GM23338 (cell line): ENCODE data around the gene NKD1.

ENCODE experiments used
- CREB1 ChIP-seq: fragments of 250-450 bp; sonication (Bioruptor Pico); IDR thresholded peaks from 2 replicates; pipeline ENCODE4 v1.5.0; 2020; ENCODE audit warnings: low read depth, mild to moderate bottlenecking, moderate library complexity
- CTCF ChIP-seq, 2 experiments: fragments of 200-600 bp in 1 of 2; sonication (generic) in 1 of 2; conservative IDR thresholded peaks; 2 replicates each; pipeline versions ENCODE4 v1.5.1 to v1.6.1; 2016 to 2017; ENCODE audit warnings: antibody characterized with exemption in 2 of 2, low read depth in 2 of 2, mild to moderate bottlenecking in 2 of 2, moderate library complexity in 1 of 2
- ETS1 ChIP-seq: IDR thresholded peaks from 2 replicates; pipeline ENCODE4 v1.6.1; 2016; ENCODE audit warnings: antibody characterized with exemption
- EZH2 ChIP-seq: fragments of 200-600 bp; sonication (generic); IDR thresholded peaks from one replicate; pipeline ENCODE4 v1.8.0; 2017; ENCODE audit warnings: antibody characterized with exemption, mild to moderate bottlenecking, low read depth; ENCODE audit not compliant: unreplicated experiment
- EZH2phosphoT487 ChIP-seq: fragments of 200-600 bp; sonication (generic); IDR thresholded peaks from one replicate; pipeline ENCODE4 v1.8.1; 2018; ENCODE audit warnings: antibody characterized with exemption; ENCODE audit not compliant: unreplicated experiment
- JUNB ChIP-seq: IDR thresholded peaks from one replicate; pipeline ENCODE4 v1.6.1; 2016; ENCODE audit warnings: antibody characterized with exemption; ENCODE audit not compliant: unreplicated experiment
- NANOG ChIP-seq: IDR thresholded peaks from 2 replicates; pipeline ENCODE4 v1.6.1; 2016; ENCODE audit warnings: antibody characterized with exemption, borderline replicate concordance
- POLR2AphosphoS5 ChIP-seq: IDR thresholded peaks from 2 replicates; pipeline ENCODE4 v1.6.1; 2016; ENCODE audit warnings: antibody characterized with exemption, low read depth
- REST ChIP-seq: IDR thresholded peaks from one replicate; pipeline ENCODE4 v1.6.1; 2018; ENCODE audit warnings: antibody characterized with exemption; ENCODE audit not compliant: unreplicated experiment
- ZNF114 ChIP-seq: fragments of 250-450 bp; sonication (Bioruptor Pico); IDR thresholded peaks from 2 replicates; pipeline ENCODE4 v1.5.0; 2020; ENCODE audit warnings: mild to moderate bottlenecking, moderate library complexity
- ZNF331 ChIP-seq: fragments of 250-450 bp; sonication (Bioruptor Pico); IDR thresholded peaks from 2 replicates; pipeline ENCODE4 v1.5.0; 2020; ENCODE audit warnings: low read depth, mild to moderate bottlenecking, moderate library complexity

GRCh38 chr16:50566014-50566962 lies 18.1 kb downstream of the NKD1 start:
- TF ChIP-seq ZNF331 (CRISPR knock-in tag) (no peak), CREB1 (CRISPR knock-in tag) (no peak), CTCF (conservative IDR thresholded peaks at IDR 0.05; ENCODE audit: low read depth in 2 of 2) (no peak), ETS1 (no peak), EZH2 (no peak), EZH2phosphoT487 (no peak), POLR2AphosphoS5 (no peak), REST (no peak), JUNB (no peak), NANOG (no peak), ZNF114 (CRISPR knock-in tag) (no peak)
